NCI-H2081 (cell line): Measurements from ENCODE around the gene LITAF.
A peak's percentile ranks its signal among the peaks of the same experiment; 100 is the strongest.

Experiments
- DNase-seq, 2 experiments: peaks; one replicate each; lab custom pipeline; 2025; lab: John Stamatoyannopoulos, UW

Gene LITAF

DNA sequence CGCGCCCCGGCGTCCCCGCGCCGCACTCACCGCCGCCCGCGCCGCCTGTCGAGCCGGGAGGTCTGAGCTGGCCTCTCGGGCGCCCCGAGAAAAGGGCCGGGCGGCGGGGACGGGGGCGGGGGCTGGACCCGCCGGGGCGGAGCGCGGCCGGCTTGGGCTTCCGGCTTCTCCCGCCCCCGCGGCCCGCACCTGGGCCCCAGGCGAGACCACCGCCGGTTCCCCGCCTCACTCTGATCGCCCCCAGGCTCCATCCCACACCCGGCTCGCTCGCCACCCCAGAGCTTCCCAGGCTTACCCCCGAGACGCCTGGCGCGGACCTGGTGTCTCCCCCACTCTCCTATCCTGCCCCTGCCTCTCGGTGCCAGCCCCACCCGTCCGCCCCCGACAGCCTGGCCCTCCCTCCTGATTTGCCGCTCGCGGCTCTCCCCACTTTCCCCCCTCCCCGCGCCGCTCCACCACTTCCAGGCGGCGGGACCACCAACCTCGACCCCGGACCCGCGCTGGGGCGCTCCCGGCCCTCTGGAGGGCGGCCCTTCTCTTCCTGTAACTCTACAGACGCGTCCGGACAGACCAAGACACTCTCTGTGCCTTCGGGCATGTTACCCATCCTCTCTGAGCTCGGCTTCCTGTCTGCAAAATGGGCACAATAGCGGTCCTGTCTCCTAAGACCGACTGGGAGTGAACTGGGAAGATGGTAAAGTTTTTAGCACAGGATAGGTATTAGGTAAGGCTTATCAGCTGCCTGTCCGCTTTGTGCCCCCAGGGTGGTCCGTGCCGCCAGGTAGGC lies at the start of gene LITAF:
Gene LITAF, minus strand, starts transcription at position 64 of the 787 bp plus-strand sequence. CDS start 30,189 bp downstream, outside the sequence.
- DNase-seq, result peak; percentile 9 to 41

DNA sequence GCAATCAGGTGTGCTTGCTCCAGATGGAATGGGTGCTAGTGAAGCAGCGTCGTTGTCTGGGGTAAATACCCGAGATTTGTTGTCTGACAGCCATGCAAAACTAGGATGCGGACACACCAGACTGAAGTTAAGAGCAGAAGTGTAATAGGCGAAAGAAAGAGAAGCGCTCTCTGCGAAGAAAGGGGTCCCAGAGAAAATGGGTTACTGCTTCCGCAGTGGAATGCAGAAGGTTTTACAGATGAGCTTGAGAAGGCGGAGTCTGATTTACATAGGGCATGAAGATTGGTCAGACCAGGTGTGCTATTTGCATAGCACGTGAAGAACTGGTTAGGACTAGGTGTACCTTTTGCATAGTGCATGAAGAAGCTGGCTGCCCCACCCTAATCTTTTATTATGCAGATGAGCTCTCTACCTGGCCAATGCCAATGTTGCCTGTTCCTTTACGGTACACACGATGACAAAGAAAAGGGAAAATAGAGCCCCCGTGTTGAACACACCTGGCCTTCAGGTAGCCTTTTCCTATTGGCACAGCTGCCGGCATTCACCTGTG lies 49.5 kb upstream of the LITAF start:
- peak; percentile 47 to 80 for DNase-seq

DNA sequence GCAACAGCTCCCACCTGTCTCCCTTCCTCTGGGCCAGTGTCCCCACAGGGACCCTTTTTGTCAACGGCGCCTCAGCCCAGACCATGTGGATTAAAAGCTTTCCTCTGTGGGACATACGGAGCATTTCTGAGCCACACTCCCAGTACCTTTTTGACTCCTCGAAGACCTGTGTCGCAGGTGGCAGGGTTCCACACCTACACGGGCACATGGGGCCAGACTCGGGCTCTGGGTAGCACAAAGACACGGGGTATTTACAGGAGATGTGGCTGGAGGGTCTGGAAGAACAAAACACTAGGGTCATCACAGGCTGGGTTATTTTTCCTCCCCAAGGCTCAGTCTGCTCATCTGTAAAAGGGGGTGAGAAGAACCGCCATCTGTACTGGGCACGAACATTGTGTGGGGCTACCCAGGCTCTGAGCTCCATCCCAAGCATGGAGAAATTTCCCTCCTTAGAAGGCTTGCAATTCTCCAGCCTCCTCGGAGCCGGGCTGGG lies 49.0 kb upstream of the LITAF start:
- DNase-seq, result no peak

DNA sequence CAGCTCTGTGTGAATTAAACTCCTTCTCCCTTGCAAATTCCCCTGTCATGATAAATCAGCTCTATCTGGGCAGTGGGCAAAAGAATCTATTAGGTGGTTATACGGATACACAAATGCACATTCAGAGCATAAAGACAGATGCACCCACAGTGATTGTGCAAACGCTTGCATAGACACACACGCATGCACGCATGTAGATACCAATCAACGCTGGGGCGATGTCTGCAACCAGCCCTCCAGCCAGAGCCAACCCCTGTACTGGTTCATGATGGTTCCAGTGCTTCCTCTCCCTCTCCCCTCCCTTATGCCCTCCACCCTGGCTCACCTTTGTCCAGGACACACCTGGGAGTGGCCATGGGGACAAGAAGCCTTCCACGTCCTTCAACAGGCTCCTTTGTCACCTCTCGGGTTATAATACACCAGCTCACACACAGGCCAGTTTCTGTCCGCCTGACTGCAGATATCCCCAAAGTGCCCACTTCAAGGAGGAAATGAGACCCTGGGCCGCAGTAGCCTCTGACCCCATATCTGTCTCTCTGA lies 48.5 kb upstream of the LITAF start:
- DNase-seq, result no peak

DNA sequence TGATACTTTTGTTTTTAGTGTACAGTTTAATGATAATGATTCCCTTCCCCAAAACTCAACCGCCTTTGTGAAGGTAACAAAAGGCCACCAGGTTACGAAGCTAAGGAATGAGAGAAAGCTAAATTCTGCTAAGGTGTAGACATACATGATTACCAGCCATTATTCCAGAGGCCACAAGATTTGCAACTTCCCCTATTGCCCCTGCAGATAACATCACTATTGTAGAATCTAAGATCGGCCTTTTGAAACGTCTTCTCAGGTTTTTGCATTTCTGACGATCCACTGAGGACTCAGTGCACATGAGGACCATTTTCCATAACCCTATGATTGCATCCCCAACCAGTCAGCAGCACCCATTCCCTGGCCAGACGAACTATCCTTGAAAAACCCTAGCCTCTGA lies 47.6 kb upstream of the LITAF start:
- no peak for DNase-seq

DNA sequence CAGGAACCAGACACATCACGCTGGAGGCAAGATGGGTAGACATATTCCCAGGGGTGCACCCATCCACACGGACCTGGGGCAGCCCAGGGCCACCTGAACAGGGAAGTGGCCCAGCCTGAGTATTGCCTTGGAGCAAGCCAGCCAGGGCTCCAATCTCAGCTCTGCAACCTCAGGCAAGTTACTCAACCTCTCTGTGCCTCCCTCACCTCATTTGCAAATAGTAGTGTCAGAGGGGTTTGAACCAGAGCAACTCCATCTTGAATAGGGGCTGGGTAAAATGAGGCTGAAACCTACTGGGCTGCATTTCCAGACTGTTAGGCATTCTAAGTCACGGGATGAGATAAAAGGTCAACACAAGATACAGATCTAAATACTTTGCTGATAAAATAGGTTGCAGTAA lies 46.4 kb upstream of the LITAF start:
- DNase-seq, result no peak

DNA sequence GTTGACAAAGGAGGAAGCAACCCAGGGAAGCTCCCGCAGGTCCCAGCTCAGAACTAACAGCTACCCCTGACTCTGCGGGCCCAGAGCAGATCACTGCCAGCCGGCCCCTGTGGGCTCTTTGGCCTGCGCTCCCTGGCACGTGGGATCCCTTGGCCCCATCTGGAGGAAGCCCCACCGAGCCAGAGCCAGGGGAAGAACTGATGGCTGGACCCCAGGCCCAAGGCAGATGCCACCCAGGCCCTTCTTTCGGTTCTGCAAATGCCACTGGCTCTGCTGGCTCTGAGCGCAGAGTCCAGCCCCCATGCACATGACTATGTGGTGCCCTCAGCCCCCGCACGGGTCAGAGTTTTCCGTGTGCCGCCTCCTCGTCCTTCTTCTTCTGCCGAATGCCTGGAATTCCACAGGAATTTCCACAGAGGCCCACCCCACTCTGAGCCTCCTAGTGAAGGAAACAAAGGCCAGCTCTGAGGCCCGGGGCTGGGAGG lies 45.8 kb upstream of the LITAF start:
- DNase-seq, result no peak

DNA sequence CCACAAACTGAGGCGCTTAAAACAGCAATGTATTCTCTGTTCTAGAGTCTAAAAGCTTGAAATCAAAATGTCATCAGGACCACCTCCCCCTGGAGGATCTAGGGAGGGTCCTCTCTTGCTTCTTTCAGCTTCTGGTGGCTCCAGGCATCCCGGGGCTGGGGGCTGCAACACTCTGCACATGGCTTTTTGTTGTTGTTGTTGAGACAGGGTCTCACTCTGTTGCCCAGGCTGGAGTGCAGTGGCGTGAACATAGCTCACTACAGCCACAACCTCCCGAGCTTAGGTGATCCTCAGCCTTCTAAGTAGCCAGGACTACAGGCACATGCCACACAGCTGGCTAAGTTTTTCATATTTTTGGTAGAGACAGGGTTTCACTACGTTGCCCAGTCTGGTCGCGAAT lies 44.5 kb upstream of the LITAF start:
- no peak for DNase-seq

DNA sequence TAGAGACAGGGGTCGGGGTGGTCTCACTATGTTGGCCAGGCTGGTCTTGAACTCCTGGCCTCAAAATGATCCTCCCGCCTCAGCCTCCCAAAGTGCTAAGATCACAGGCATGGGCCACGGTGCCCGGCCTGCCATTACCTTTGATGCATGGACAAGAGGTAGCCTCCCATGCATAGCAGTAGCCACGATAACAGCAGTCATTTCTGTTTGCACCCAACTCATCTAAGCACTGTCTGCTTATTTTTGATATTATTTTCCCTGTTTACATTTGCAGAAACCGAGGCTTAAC lies 44.0 kb upstream of the LITAF start:
- no peak for DNase-seq

DNA sequence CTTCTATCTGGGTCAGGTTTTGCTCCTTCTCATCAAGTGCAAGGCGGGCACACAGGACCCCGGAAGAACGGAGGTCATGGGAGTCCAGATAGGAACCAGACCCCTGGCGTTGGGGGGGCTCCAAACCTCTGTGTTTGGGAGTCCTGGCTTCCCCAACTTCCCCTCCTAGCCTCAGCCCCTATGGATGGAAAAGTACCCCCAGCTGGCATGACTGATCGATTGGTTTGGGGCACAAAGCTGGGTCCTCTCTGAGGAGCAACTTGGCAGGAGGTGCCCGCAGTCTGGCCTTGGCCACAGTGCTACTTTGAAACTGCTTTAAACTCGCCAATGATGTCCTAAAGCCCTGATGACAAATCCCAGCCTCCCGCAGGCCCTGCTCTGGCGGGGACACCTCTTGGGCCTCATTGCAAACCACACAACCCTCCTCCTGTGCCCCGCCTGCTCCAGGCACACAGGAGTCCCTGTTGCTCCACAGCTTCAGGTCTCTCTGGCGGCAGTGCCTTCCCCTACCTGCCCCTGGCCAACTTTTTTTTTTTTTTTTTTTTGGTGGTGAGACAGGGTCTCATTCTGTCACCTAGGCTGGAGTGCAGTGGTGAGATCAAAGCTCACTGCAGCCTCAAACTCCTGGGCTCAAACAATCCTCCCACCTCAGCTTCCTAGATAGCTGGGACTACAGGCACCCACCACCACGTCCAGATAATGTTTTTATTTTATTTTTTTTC lies 43.5 kb upstream of the LITAF start:
- DNase-seq, result no peak

DNA sequence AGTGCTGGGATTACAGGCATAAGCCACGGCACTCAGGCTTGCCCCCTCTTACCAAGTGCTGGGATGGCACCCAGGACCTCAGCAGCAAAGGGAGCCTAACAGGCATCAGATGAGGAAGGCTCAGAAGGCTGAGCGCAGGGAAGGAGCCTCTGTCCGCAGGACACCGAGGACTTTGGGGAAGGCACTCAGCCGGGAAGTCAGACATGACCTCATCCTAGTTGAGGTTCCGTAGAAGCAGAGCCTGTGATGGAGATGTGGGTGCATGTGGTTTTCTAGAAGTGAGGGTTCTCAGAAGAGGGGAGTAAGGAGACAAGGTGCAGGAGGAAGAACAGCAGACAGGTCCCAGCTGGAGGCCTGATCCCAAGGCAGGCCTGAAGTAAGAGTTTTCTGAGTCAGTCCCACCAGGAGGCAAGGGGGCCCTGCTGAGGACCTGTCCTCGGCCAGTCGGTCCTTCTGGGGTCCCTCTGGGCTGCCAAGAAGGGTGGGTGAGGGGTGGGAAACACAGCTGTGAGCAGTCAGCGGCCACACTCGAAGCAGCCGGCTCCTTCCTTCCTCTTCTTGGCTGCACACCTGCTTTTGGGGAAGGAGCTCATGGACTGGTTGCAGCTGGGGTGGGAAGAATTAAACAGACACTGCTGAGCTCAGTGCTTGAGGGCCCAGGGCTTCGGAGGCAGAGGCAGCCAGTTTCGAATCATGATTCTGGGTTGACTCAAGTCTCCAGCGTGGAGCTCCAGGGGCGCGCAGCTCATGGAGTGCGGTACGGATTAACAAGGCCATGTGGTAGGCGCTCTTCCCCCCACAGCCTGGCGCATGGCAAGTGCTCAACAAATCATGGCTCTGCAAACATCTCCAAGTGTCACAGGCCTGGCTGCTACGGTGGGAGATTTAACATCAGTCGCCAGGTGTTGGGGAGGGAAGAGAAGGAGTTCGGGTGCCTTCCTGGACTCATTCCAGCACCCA lies 42.6 kb upstream of the LITAF start:
- DNase-seq, result no peak

DNA sequence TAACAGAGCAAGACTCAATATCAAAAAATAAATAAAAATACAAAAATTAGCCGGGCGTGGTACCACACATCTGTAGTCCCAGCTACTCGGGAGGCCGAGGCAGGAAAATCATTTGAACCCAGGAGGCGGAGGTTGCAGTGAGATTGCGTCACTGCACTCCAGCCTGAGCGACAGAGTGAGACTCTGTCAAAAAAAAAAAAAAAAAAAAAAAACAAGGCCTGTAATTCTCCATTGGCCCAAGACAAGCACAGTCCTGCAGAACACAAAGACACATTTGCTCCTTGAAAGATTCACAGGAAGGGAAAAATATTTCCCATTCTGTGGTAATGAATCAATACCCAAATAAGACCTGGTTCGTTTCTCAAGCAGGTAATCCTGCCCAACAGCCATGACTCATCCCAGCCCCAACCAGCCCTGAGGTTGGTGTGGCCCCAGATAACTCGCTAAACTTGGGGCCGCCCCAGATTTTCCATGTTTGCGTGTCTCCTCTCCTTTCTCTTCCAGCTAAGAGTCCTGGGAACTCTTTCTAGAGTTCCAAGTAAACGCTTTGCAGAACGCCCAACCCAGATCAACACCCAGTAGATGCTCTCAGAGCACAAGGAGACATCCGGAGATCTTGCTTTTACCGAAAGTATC lies 41.2 kb upstream of the LITAF start:
- DNase-seq, result no peak

DNA sequence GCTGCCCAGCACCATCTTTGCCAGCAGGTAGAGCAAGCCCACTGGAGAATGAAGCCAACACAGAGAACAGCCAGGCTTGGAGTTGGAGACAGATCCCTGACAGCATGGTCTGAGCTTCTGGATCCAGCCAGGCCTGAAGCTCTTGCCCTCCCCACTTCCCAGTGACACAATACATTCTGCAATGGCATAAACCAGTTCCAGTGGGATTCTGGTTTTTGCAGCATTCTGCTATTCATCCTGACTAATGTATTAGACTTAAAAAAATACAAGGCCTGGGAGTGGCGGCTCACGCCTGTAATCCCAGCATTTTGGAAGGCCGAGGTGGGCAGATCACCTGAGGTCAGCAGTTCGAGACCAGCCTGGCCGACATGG lies 40.6 kb upstream of the LITAF start:
- DNase-seq, result no peak

DNA sequence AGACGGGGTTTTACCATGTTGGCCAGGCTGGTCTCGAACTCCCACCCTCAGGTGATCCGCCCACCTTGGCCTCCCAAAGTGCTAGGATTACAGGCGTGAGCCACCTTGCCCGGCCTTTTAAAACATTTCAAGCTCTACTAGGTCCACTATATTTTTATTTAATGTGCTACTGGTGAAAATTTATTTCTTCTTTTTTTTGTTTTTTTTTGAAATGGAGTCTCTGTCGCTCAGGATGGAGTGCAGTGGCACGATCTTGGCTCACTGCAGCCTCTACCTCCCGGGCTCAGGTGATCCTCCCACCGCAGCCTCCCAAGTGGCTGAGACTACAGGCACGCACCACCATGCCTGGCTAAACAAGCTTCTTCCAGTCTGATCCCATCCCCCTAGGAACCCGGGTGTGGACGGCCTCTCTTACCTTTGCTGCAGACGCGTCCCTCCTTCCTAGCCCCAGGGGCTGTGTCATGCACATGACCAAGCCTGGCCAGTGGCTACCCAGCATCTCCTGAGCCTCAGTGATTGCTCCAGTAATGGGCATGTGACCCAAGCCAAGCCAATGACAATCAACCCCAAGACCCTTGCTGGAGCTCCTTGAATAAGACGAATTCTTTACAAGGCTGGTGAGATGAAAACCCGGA lies 40.1 kb upstream of the LITAF start:
- no peak for DNase-seq

DNA sequence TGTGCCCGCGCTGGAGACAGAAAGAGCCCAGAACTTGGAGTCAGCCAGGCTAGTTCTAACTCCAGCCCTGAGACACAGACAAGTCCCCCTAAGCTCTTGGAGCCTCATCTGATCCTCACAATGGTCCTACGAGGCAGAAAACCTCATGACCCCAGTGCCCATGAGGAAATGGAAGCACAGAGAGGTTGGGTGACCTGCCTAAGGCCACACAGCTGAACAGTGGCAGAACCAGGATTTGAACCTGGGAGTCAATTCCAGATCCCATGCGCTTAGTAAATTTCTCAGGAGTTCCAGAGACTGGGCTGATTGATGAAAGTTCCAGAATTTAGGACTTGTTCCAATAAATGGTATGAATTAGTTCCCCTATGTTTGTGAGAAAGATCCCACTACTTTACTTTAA lies 39.0 kb upstream of the LITAF start:
- DNase-seq, result no peak

DNA sequence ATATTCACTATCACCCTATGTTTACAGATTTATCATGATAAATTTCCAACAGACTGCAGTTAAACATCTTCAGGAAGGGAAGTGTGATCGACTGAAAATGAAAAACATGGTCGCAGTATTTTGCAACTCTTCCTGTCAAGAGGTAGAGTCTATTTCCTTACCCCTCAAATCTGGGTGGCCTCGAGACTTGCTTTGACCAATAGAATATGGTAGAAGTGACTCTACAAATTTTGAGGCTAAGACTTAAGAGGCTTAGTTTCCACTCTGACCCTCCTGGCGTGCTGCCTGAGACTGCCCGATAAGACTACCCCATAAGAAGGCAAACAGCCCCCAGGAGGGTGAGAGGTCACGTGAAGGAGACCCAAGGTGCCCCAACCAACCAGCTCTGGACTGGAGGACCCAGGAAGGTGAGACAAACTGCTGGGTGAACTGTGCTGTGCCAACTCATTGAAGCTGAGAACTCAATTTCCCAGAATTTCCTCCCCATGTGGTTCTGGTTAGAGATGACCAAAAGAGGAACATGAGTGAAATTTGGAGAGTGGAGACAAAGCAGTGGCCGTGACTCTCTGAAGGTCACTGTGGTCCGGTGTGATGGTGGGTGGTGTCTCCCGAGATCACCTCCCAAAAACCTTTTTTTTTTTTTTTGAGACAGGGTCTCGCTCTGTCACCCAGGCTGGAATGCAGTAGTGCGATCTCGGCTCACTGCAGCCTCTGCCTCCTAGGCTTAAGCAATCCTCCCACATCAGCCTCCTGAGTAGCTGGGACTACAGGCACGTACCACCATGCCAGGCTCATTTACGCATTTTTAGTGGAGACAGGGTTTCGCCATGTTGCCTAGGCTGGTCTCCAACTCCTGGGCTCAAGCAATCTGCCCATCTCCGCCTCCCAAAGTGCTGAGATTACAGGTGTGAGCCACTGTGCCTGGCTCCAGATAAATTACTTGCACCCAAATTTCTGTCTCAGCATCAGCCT lies 38.2 kb upstream of the LITAF start:
- DNase-seq, result no peak

DNA sequence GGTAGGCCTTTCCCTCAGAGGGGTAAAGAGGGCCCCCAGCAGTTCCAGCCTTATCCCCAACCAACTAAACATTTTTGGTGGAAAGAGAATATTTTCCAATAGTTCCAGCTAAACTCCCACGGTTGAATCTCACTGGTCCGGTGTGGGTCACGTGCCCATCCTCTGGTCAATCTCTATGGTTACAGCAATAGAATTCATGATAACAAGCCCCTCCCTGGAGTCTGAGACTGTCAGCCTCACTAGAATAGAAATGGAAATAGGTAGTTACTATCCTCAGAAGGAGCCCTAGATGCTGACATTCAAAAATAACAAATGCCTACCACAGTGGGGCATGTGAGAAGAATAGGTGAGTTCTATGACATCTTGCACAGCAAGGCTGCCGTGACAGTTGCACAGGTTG lies 37.5 kb upstream of the LITAF start:
- no peak for DNase-seq

DNA sequence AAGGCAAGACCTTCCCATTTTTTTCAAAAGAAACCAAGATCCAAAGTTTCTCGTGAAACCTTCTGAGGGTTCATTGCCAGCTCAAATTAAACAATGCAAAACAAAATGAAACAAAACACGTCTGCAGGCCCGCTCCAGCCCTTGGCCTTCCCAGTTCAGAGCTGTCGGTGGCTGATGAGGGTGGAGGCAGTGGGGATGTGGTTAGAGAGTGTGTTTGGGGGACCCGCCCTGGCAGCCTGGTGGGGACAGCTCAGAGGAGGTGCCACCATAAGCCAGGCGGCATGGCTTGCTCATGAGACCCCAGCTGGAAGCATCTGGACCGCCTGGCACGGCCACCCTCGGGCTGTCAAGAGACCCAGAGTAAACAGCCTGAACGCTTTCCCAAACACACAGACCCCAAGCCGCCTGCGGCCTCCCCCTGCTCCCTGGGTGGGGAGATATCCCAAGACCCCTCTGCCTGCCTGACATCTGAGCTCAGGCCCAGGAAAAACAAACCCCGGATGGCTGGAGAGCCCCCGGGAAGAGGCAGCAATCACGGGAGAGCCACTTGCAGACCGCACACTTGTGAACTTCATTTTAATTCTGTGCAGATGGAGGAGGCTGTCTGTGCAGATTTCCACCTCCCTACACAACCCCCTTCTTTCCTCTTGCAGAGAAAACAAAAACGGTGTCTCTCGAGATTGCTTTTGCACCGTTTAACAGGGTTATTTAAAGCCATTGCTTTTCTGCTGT lies 35.4 kb upstream of the LITAF start:
- no peak for DNase-seq

DNA sequence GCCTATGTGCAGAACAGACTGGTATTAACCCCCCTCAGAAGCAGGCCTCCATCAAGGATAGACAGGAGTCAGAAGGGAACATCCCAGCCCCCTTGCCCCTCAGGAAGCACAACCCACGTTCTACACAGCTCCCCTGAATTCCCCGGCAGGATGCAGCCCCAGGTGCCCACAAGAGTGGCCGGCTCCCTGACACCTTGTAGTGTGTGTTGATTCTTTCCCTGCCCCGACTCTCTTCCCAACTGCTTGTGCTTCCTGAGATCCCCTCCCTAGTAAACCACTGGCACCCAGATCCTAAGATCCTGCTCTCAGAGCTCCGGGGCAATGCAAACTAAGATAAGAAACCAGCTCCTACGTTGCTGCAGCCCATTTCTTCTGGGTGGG lies 34.8 kb upstream of the LITAF start:
- no peak for DNase-seq
